HUES48 (cell line): ENCODE data around the gene SCAMP3.
A peak's percentile ranks its signal among the peaks of the same experiment; 100 is the strongest.
"Not testable (repeated sequence)": the region's sequence is repeated elsewhere in the genome, so short reads cannot be mapped to it uniquely, and the experiment has no call there.

ENCODE experiments used
- H3K27ac ChIP-seq: one replicate; pipeline ENCODE4 v1.7.0; 2013; ENCODE audit warnings: low read depth, low read length, inconsistent platforms
- H3K27me3 ChIP-seq: 2 replicates; pipeline ENCODE4 v1.6.1; 2013; ENCODE audit warnings: mild to moderate bottlenecking, low read length; ENCODE audit not compliant: control insufficient read depth, insufficient read depth
- H3K36me3 ChIP-seq: 2 replicates; pipeline ENCODE4 v1.6.1; 2013; ENCODE audit warnings: low read length; ENCODE audit not compliant: control insufficient read depth, insufficient read depth
- H3K4me1 ChIP-seq: 2 replicates; pipeline ENCODE4 v1.6.1; 2013; ENCODE audit warnings: mild to moderate bottlenecking, low read length; ENCODE audit not compliant: control insufficient read depth, insufficient read depth
- H3K4me3 ChIP-seq: 2 replicates; pipeline ENCODE4 v1.5.1; 2013; ENCODE audit warnings: mild to moderate bottlenecking, low read depth, low read length
- H3K9ac ChIP-seq: 2 replicates; pipeline ENCODE4 v1.6.1; 2013; ENCODE audit warnings: mild to moderate bottlenecking, low read depth, low read length, moderate library complexity
- H3K9me3 ChIP-seq: 2 replicates; pipeline ENCODE4 v1.6.1; 2013; ENCODE audit warnings: low read length; ENCODE audit not compliant: control insufficient read depth, insufficient read depth

SCAMP3 gene

DNA sequence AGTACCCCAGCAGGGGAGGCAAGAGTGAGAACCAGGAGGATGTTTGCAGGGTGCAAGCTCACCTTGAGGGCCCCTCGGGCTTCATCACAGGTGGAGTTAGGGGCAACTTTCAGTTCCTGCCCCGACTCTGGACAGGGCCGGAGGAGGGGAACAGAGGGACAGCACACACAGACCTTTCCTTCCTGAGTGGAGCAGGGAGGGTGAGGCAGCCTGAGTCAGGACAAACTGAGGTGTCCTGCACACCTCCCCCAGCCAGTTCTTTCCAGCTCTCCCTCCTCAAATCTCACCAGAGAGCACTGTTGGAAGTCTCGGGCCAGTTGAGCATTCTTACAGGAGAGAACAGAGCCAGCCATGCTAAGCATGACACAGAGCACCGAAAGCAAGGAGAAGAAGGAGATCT, 8.4 kb downstream of the SCAMP3 start:
- Histone ChIP-seq H3K36me3 (peaks cover 13% of the 10 kb centered on the region), H3K9ac (no peak overlapping the region), H3K4me1 (peaks cover 13% of the 10 kb centered on the region; the same call in 1 of the 2 replicates), H3K27ac (no peak overlapping the region), H3K27me3 (no peaks in the 10 kb centered on the region), H3K4me3 (peak overlapping the region; percentile 79; the same call in 1 of the 2 replicates), H3K9me3 (no peaks in the 10 kb centered on the region)

DNA sequence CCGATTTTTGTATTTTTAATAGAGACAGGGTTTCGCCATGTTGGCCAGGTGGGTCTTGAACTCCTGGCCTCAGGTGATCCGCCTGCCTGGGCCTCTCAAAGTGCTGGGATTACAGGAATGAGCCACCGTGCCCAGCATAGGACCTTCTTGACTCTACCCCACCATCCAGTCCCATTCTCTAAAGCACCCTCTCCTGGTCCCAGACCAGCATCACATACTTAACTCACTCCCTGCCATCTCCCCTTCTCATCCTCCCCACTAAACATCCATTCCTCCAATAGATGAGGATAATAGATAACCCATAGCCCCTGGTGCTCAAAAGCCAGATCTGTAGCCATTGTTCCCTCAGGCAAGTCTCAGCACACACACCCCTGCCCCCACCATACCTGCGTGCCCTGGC, 9.0 kb downstream of the SCAMP3 start:
- peaks cover 13% of the 10 kb centered on the region; the same call in 1 of the 2 replicates for H3K4me1 ChIP-seq
- H3K27ac ChIP-seq, result no peak overlapping the region
- no peak overlapping the region for H3K9ac ChIP-seq
- peaks cover 12% of the 10 kb centered on the region; the same call in 1 of the 2 replicates for H3K36me3 ChIP-seq
- H3K9me3 ChIP-seq, result no peaks in the 10 kb centered on the region
- H3K27me3 ChIP-seq, result no peaks in the 10 kb centered on the region
- H3K4me3 ChIP-seq, result no peak overlapping the region

GRCh38 chr1:155251566-155251965, 10.6 kb downstream of the SCAMP3 start:
- H3K9me3 ChIP-seq, result no peaks in the 10 kb centered on the region
- no peak overlapping the region for H3K27ac ChIP-seq
- no peak overlapping the region for H3K9ac ChIP-seq
- H3K36me3 ChIP-seq, result peaks cover 15% of the 10 kb centered on the region; the same call in 1 of the 2 replicates
- no peak overlapping the region for H3K4me3 ChIP-seq
- H3K27me3 ChIP-seq, result peaks cover 2% of the 10 kb centered on the region; the same call in 1 of the 2 replicates
- H3K4me1 ChIP-seq, result peaks cover 13% of the 10 kb centered on the region; the same call in 1 of the 2 replicates

GRCh38 chr1:155250633-155251449, 11.3 kb downstream of the SCAMP3 start:
- peaks cover 15% of the 10 kb centered on the region; the same call in 1 of the 2 replicates for H3K36me3 ChIP-seq
- no peaks in the 10 kb centered on the region for H3K9me3 ChIP-seq
- H3K27me3 ChIP-seq, result peaks cover 8% of the 10 kb centered on the region
- H3K9ac ChIP-seq, result no peak overlapping the region
- no peak overlapping the region for H3K27ac ChIP-seq
- H3K4me3 ChIP-seq, result peak overlapping the region; percentile 63
- peaks cover 13% of the 10 kb centered on the region; the same call in 1 of the 2 replicates for H3K4me1 ChIP-seq

DNA sequence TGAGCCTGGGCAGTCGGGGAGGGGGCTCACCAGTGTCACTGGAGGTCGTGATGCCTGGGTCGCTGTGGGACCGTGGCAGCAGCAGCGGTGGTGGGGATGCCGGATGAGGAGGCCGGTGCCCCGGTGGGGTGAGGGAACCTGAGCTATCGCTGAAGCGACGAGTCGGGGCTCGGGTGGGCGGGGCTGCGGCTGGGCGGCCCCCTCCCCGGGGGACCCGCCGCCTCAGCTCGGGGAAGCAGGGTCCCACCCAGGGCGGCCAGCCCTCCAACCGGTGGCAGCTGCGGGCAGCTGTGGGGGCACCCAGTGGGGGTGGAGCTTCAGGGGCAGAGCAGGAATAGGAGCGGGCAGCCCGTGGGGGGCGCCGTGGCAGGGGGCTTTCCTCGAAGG, 11.9 kb downstream of the SCAMP3 start:
- H3K9me3 ChIP-seq, result no peaks in the 10 kb centered on the region
- H3K27ac ChIP-seq, result no peak overlapping the region
- peaks cover 13% of the 10 kb centered on the region; the same call in 1 of the 2 replicates for H3K4me1 ChIP-seq
- H3K36me3 ChIP-seq, result peaks cover 15% of the 10 kb centered on the region; the same call in 1 of the 2 replicates
- no peak overlapping the region for H3K9ac ChIP-seq
- H3K27me3 ChIP-seq, result peaks cover 13% of the 10 kb centered on the region
- H3K4me3 ChIP-seq, result peak overlapping the region; percentile 63

DNA sequence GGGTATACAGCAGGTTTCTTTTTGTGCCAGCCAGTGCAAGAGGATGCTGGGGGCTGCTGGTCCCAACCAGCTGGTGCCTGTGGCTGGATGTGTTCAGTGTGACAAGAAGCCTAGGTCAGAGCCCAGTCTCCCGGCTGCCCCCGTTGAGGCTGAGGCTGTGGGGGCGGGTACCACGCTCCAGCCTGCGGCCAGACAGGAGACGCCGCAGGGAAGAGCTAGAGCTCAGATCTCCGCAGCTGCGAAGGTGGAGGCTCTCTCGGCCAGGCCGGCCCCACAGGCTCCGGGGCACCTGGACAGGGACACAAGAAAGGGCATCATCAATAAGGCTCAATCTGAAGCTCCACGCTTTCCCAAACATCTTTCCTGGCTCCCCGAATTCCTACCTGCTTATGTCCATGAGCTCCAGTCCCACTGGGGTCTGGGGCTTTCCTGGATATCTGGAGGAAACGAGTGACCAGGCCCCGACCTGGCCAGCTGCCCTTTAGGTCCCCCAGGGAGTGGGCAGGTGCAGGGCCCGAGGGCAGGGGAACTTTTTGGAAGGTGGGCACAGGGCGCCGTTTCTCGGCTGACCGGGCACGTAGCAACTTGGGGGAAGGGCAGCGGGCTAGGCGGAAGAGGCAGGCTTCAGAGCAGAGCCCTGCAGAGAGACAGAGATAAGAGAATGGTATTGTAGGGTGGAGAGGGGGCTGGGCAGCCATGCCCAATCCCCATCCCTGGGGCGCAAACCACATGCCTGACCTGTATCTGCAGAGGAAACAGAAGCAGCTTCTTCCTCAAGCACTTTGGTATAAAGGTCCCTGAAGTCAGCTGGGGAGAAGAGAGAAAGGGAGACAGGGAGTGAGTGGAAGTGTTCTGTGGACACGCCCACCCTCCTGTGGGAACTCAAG, 14.2 kb downstream of the SCAMP3 start:
- Histone ChIP-seq H3K27ac (no peak overlapping the region), H3K9ac (no peak overlapping the region)

GRCh38 chr1:155246796-155247195, 15.4 kb downstream of the SCAMP3 start:
- H3K4me1 ChIP-seq, H3K9ac ChIP-seq, H3K9me3 ChIP-seq, H3K4me3 ChIP-seq, H3K27ac ChIP-seq: not testable (repeated sequence)
- Histone ChIP-seq H3K27me3 (peaks cover 16% of the 10 kb centered on the region), H3K36me3 (peaks cover 15% of the 10 kb centered on the region; the same call in 1 of the 2 replicates)

More for the DNA sequence above, 14.2 kb downstream of the SCAMP3 start:
- Histone ChIP-seq H3K4me1 (peaks cover 3% of the 10 kb centered on the region; the same call in 1 of the 2 replicates), H3K4me3 (no peak overlapping the region), H3K9me3 (no peaks in the 10 kb centered on the region), H3K36me3 (peaks cover 15% of the 10 kb centered on the region; the same call in 1 of the 2 replicates), H3K27me3 (peaks cover 16% of the 10 kb centered on the region)

- Histone ChIP-seq H3K36me3 (peaks cover 15% of the 10 kb centered on the region; the same call in 1 of the 2 replicates), H3K27me3 (peaks cover 16% of the 10 kb centered on the region), H3K9me3 (no peaks in the 10 kb centered on the region), H3K9ac (peak overlapping the region; percentile 76), H3K4me1 (peaks cover 3% of the 10 kb centered on the region; the same call in 1 of the 2 replicates), H3K4me3 (peak overlapping the region; percentile 72), H3K27ac (peak overlapping the region; percentile 98)
Measured at GRCh38 chr1:155245163-155245524, 17.0 kb downstream of the SCAMP3 start.

DNA sequence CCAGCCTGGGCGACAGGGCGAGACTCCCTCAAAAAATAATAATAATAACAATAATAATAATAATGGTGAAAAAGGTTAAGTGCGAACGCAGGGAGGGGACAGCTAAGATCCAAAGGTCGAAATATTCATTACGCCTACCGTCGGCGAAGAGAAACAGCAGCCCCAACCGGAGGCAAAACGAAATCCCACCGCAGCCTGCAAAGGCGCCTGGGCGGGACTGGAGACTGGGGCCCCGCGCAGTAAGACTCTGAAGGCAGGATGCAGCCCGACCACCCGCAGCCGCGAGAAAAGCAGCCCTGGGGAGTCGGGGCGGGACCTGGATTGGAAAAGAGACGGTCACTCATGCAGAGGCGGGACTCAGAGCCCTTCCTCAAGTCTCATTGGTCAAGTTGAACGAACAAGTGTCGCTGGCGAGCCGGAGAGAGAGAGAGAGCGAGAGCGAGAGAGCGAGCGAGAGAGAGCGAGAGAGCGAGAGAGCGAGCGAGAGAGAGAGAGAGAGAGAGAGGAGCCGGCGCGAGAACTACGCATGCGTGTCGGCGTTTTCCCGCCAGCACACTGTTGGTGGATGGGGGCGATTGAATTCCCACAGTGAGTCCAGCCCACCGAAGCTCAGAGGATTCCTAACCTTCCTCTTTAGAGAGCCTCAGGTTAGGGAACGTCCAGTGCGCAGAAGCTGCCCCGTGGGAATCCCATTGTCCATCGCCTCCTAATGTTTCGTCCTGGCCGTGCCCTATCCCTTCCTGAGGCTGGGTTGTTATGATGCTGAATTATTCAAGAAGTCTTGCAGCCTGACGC, 17.6 kb downstream of the SCAMP3 start:
- Histone ChIP-seq H3K9me3 (no peaks in the 10 kb centered on the region), H3K36me3 (peaks cover 15% of the 10 kb centered on the region; the same call in 1 of the 2 replicates), H3K4me3 (peak overlapping the region; percentile 72), H3K27ac (peak overlapping the region; percentile 98), H3K27me3 (peaks cover 16% of the 10 kb centered on the region), H3K4me1 (peaks cover 3% of the 10 kb centered on the region; the same call in 1 of the 2 replicates), H3K9ac (peak overlapping the region; percentile 76)

DNA sequence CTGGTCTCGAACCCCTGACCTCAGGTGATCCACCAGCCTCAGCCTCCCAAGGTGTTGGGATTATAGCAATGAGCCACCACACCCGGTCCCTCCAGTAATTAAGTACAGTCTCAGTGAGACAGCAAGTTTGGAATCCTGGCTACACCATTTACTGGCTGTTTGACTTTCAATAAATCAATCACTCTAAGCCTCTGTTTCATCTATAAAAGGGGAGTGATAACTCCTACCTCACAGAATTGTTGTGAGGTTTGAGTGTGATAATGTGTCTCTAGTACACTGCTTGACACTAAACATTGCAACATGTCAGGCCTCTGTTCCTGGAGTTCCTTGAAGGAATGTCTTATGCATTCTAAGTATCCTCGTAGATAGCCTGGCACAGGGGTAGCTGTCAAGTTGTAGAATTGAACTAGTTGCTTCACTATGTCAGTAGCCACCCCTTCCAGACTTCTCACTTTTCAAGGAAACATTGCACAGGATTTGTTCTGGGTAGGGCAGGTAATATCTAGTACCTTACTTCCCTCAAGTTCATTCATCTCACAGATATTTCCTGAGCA, 19.3 kb downstream of the SCAMP3 start:
- no peak overlapping the region; the same call in 1 of the 2 replicates for H3K4me3 ChIP-seq
- H3K27ac ChIP-seq, result no peak overlapping the region
- H3K9me3 ChIP-seq, result no peaks in the 10 kb centered on the region
- H3K36me3 ChIP-seq, result peaks cover 9% of the 10 kb centered on the region; the same call in 1 of the 2 replicates
- H3K27me3 ChIP-seq, result peaks cover 16% of the 10 kb centered on the region
- H3K9ac ChIP-seq, result no peak overlapping the region
- H3K4me1 ChIP-seq, result peaks cover 3% of the 10 kb centered on the region; the same call in 1 of the 2 replicates
